ENCODE data around the gene PPCS. TPM values are rescaled to one million over a fixed set of nuclear protein-coding genes. Genes with fewer than 3 reads are reported as not detected.
"Not testable (repeated sequence)": the region's sequence is repeated elsewhere in the genome, so short reads cannot be mapped to it uniquely, and the experiment has no call there.

PPCS gene
- total RNA-seq, 2 donors from 2014 or later = 78.2 to 92.4 TPM

GRCh38 chr1:42439940-42440339 lies 16.4 kb upstream of the PPCS start:
- intact Hi-C loops (cut with DNase I, micrococcal nuclease) = no loop called here
- DNase-seq = no peak
- peak; percentile 89 for ATAC-seq

GRCh38 chr1:42442662-42443061 lies 13.7 kb upstream of the PPCS start:
- intact Hi-C loops (cut with DNase I, micrococcal nuclease) = no loop called here
- no peak for DNase-seq
- ATAC-seq = peak; percentile 74

GRCh38 chr1:42449256-42449655 lies 7.1 kb upstream of the PPCS start:
- ATAC-seq (no peak), DNase-seq (no peak)
- intact Hi-C loops (cut with DNase I, micrococcal nuclease) = no loop called here

- ATAC-seq (no peak), DNase-seq (no peak)
- intact Hi-C loops (cut with DNase I, micrococcal nuclease) = loop anchor here in 1 of 2 donors (10.0 kb wide), 1 partner anchor 115 kb away; the partner anchor contains the start of gene FOXJ3
Observed at GRCh38 chr1:42450061-42450460, 6.3 kb upstream of the PPCS start.

- intact Hi-C loops (cut with DNase I, micrococcal nuclease) = loop anchor here in 1 of 2 donors (10.0 kb wide), 1 partner anchor 119 kb away; the partner anchor contains the start of gene FOXJ3
- DNase-seq = no peak
- ATAC-seq = no peak
Observed at GRCh38 chr1:42453386-42453785, 3.0 kb upstream of the PPCS start.

- intact Hi-C loops (cut with DNase I, micrococcal nuclease) = loop anchor here in 1 of 2 donors (10.0 kb wide), 1 partner anchor 120 kb away; the partner anchor contains the start of gene FOXJ3
- DNase-seq = no peak
- no peak for ATAC-seq
Observed at GRCh38 chr1:42454403-42454802, 1.9 kb upstream of the PPCS start.

- peak; percentile 83 for ATAC-seq
- intact Hi-C loops (cut with DNase I, micrococcal nuclease) = loop anchor here in 1 of 2 donors (10.0 kb wide), 1 partner anchor 122 kb away; the partner anchor contains the start of gene FOXJ3
- DNase-seq = peak; percentile 69 to 73
Observed at GRCh38 chr1:42456754-42457089, 379 bp downstream of the PPCS start.

- intact Hi-C loops (cut with DNase I, micrococcal nuclease) = no loop called here
- no peak for ATAC-seq
Observed at GRCh38 chr1:42461196-42461595, 4.9 kb downstream of the PPCS start.

GRCh38 chr1:42462828-42463763 lies 6.8 kb downstream of the PPCS start, which contains the start of gene CCDC30:
Gene CCDC30 (plus strand): TSS chr1:42463286. CDS start chr1:42480552, 17,266 bp downstream.
- DNase-seq = peak; percentile 97 to 98
- peak; percentile 100 for ATAC-seq
- intact Hi-C loops (cut with DNase I, micrococcal nuclease) = no loop called here

More at GRCh38 chr1:42461196-42461595, 4.9 kb downstream of the PPCS start:
- DNase-seq = no peak

GRCh38 chr1:42463921-42464320 lies 7.6 kb downstream of the PPCS start:
- no peak for DNase-seq
- intact Hi-C loops (cut with DNase I, micrococcal nuclease) = no loop called here
- no peak for ATAC-seq

- intact Hi-C loops (cut with DNase I, micrococcal nuclease) = no loop called here
- no peak for DNase-seq
- ATAC-seq = no peak
Observed at GRCh38 chr1:42466030-42466429, 9.7 kb downstream of the PPCS start.

GRCh38 chr1:42469727-42470126 lies 13.4 kb downstream of the PPCS start:
- intact Hi-C loops (cut with DNase I, micrococcal nuclease) = no loop called here
- ATAC-seq (no peak), DNase-seq (no peak)

GRCh38 chr1:42476605-42477004 lies 20.3 kb downstream of the PPCS start:
- no peak for ATAC-seq
- intact Hi-C loops (cut with DNase I, micrococcal nuclease) = no loop called here
- no peak for DNase-seq

- DNase-seq; intact Hi-C loops (cut with DNase I, micrococcal nuclease); ATAC-seq: not testable (repeated sequence)
Observed at GRCh38 chr1:42477354-42477753, 21.0 kb downstream of the PPCS start.

GRCh38 chr1:42477775-42478174 lies 21.4 kb downstream of the PPCS start:
- intact Hi-C loops (cut with DNase I, micrococcal nuclease) = no loop called here
- no peak for ATAC-seq
- DNase-seq = no peak

- no peak for DNase-seq
- ATAC-seq = no peak
- intact Hi-C loops (cut with DNase I, micrococcal nuclease) = no loop called here
Observed at GRCh38 chr1:42479621-42480020, 23.3 kb downstream of the PPCS start.

GRCh38 chr1:42480921-42481320 lies 24.6 kb downstream of the PPCS start:
- intact Hi-C loops (cut with DNase I, micrococcal nuclease) = no loop called here
- DNase-seq (no peak), ATAC-seq (no peak)

- DNase-seq (no peak), ATAC-seq (no peak)
- intact Hi-C loops (cut with DNase I, micrococcal nuclease) = no loop called here
Observed at GRCh38 chr1:42482635-42483153, 26.4 kb downstream of the PPCS start.

- DNase-seq = no peak
- ATAC-seq = no peak
- intact Hi-C loops (cut with DNase I, micrococcal nuclease) = no loop called here
Observed at GRCh38 chr1:42484382-42484781, 28.0 kb downstream of the PPCS start.

- no peak for DNase-seq
- intact Hi-C loops (cut with DNase I, micrococcal nuclease) = no loop called here
- no peak for ATAC-seq
Observed at GRCh38 chr1:42490237-42490636, 33.9 kb downstream of the PPCS start.

Measured in left colon (tissue), 2 donors.